ENCODE measurements around the gene ZRANB3. TPM values are rescaled to one million over a fixed set of nuclear protein-coding genes. Genes with fewer than 3 reads are reported as not detected.

Gene ZRANB3
- polyA plus RNA-seq, 5 donors, result 6.4 to 14.0 (median 10.3) TPM

DNA sequence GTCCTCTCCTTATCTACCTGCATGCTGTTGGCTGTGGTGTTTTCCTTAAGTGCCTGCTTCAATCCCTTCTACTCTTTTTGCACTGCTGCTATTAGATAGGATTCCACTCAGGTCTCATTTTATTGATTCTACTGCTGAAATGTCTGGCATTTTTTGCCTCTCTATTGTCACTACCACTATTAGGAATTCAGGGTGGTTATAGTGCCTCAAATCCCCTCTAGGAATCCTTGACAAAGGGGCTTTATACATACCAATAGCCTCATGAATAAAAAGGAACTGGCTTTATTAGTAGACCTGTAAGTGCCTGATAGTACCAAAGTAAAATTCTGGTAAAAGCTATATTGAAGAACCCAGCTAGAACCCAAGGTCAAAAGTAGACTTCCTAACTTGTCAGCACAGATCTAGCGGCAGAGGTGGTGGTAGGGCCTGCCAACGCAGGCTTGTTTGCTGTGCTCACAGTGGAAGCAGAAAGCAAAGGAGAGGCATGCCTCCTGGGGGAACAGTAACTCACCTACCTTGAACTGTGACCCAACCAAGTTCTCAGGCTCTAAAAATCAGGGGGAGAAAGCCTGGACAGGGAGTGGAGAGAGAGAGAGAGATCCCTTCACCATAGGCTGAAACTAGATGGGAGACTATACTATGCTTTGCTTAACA, 278.1 kb downstream of the ZRANB3 start:
- no peak for DNase-seq

DNA sequence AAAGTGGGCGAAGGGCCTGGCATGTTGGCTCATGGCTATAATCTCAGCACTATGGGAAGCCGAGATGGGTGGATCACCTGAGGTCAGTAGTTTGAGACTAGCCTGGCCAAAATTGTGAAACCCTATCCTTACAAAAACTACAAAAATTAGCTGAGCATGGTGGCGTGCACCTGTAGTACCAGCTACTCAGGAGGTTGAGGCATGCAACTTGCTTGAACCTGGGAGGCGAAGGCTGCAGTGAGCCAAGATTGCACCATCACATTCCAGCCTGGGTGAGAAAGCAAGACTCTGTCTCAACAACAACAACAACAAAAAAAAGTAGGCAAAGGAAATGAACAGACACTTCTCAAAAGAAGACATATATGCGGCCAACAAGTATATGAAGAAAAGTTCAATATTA, 282.4 kb downstream of the ZRANB3 start:
- no peak for DNase-seq

DNA sequence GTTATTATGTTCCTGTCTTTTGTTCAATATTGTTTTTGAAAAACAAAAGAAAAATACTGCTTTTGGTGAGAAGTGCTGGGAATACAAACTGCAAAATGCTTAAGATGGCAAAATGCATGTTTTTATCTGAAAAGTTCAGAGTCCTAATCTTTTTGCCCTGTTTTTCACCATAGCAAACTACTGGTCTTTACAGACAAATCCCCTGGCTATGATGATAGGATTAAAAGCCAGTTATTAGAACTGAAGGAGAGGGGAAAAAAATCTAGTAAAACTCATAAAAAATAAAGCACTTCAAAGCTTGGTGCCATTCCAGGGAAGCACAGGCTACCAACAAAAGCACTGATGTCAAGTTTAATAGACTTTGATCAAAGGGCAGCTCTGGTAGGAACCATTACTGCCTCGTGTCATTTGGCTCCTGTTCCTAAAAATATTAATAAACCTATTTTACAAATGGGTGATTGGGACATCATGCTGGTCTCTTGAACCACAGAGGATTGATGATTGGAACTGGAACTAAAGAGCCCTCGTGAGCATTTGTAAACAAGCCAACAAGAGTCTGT, 284.2 kb downstream of the ZRANB3 start:
- no peak for DNase-seq

DNA sequence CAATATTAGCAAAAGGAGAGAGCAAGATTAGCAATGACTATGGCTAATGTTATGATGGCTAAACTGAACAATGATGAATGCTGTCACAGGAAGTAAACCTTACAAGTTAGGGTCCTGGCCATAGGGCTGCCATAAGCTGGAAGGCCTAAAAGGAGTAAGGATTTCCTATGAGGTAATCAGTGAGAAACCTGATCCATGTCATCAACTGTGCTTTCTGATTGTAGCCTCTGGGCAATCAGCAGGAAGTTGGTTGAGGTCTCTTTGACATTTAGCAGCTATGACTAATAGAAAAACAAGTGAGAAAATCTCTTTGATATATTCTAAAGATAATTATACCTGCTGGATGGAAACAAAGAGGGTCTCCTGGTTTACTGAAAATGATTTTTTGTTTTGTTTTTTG, 285.9 kb downstream of the ZRANB3 start:
- DNase-seq, result no peak

DNA sequence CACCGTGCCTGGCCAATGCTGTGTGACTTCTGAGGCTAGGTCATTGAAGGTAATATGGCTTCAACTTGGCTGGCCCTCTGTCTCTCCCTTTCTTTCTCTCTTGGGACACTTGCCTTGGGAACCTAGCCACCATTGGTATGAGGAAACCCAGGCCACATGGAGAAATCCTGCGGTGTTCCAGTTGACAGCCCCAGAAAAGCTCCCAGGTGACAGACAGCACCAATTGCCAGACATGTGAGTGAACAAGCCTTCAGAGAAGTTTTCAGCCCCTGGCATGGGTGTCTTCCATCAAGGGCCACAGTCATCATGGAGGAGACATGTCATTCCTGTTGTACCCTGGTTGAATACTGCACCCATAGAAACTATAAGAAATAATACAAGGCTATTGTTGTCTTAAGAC, 292.4 kb downstream of the ZRANB3 start:
- DNase-seq, result no peak

DNA sequence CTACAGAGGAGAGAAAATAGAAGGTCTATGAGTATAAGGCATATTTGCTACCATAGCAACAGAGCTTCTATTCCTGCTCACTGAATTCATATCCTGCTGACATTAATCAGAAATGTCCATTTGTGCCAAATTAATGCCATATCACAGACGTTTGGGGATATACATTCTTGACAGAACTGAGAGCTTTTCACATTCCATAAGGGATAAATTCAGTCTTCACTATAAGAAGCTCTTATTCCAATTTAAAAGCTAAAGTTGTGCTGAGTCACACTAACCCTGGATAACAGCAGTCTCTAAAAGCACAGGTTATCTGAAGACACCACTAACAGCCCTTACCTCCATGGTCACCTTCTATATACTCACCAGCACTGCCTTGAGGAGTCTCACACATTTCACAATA, 300.9 kb downstream of the ZRANB3 start:
- no peak for DNase-seq

DNA sequence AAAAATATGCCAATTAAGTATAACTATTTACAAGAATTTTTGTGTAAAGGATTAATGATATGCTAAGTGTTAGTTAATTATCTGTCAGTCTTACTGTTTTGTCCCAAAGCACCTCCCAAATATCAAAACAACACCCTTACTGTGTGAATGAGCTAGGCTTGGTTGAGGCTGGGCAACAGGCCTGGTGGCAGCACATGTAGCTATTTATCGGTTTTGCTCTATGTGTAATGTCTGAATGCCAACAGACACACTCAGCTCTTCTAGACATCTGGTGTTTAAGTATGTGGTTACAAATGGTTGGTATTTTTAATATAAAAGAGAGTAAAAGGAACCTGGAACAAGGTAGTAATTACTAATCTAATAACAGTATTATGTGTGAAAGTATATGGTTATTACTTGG, 303.6 kb downstream of the ZRANB3 start:
- no peak for DNase-seq

DNA sequence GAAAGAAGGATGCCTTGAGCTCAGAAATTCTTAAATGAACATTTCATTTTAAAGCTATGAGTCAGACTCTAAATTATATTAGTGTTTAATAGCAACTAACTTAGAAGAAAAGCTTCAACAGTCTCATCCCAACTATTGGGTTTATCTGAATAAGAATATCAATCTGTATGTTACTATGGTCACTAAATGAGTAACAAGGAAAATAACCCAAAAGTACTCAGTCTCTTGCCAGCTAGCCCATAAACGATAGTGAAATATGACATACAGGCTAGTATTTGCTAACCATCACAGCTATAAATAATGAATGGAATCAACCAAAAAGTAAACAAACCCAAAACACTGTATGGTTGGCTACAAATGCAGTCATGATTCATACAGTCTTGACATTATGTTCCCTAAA, 304.1 kb downstream of the ZRANB3 start:
- DNase-seq, result no peak

DNA sequence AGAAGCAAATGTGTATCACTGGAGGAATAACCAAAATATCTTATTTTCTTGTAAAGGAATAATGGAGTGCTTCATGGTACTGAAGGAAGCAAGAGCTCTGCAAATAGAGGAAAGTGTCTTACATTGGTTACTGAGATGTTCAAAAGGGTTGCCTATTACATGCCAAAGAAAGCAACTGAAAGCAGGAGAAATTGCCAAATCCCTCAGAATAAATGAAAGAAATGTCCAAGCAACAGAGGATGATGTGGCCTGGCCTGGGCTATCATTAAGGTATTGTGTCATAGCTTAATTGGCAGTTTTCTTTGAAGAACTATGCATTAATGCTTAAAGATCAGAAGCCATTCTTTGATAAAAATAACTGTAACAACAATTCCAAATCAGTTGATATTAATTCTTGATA, 305.2 kb downstream of the ZRANB3 start:
- DNase-seq, result no peak

DNA sequence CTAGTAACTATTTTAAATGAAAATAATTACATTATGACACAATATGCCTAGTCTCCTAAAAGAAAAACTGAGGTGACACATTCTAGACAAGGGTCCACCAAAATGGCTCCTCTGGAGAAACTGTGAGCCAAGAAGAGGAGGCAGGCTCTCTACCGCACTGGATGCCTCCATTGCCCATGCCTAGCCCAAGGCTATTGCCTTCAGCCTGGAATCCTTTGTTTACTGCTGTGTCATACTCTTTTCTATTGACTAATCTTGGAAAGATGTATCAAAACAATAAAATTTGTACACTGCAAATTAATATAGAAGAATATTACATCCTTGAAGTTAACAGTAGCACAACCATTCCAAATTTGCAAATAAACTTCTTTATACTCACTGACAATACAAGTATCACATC, 311.8 kb downstream of the ZRANB3 start:
- no peak for DNase-seq

DNA sequence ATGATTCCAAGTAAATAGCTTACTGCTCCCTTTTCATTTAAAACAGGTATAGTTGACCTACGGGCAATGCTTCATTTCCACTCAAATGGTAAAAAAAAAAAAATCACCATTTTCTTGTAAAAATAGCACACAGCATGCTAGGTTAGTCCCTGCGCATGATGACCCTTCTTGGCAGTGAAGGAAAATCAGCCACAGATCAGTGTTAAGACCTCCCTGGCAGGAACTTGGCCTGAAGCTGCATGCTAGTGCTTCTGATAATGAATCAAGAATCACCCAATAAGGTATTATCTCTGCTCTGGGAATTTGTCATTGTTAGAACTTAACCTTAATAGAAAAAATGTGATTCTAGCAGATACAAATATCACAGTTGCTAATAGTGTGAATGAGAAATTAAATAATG, 312.6 kb downstream of the ZRANB3 start:
- DNase-seq, result no peak

DNA sequence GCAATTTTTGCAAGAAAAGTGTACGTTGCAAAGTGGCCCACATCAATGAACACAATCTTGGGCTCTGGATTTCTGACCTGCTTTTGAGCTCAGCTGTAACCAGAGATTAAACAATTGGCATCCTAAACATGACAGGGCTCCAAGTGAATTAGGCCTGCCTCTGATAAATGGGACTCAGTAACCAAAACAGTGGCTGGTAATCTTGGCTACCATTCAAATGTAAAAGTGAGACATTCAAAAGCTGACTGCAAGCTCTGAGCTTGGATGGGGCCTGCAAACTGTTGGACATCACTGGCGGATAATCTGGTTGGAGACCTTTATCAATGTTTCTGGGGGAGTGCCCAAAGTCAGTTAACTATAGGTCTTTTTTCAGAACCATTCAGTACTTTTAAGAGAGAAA, 318.3 kb downstream of the ZRANB3 start:
- no peak for DNase-seq

DNA sequence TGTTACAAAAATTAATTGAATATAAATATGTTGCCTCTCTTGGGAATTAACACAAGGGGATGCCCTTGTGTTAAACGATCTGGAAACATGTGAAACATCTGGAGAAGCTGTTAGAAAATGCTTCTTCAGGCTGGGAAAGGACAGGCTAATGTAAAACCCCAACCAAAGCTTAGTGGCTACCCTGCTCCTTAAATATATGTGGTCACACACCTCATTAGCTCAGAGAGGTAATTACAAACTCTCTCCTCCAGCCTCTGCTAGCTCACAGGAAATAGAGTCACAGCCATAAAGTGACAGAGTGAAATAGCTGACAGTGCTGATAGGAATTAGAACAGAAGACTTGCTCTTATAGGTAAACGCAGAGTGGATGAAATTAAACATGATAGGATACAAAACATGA, 323.0 kb downstream of the ZRANB3 start:
- no peak for DNase-seq

DNA sequence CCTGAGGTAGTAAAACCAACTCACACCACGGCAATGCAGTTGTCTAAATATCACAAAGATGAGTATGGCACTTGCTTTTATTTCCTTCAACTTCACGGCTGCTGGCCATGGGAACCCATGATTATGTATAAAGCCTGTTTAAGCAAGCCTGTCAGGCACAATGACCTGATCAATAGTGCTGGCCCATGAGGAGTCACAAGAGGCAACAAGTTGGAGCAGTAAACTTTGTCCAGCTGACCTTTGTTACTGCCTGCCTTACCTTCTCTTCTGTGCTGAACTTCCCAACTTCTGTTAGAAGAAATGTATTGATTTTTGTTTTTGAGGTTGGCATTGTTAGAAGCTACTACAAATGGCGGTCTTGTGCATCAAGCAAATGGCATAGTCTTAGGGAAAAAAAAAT, 327.1 kb downstream of the ZRANB3 start:
- DNase-seq, result no peak

DNA sequence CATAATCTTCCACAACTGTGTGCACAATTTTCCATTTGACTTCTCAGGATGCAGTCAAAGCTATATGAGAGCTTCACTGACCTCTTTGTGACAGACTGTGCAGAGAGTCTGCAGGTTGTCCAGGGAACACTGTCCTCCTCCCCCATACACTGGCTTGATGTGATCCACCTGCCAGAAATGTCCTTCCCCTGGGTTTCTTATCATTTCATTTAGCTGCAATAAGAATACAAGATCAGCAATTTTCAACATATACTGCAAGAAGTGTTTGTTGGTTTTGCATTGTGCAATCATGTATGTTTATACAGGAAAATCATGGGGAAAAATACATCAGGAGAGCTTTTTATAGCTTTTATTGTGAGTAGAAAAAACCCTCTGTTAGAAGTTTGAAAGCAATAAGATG, 328.3 kb downstream of the ZRANB3 start:
- DNase-seq, result peak; percentile 34 to 42

DNA sequence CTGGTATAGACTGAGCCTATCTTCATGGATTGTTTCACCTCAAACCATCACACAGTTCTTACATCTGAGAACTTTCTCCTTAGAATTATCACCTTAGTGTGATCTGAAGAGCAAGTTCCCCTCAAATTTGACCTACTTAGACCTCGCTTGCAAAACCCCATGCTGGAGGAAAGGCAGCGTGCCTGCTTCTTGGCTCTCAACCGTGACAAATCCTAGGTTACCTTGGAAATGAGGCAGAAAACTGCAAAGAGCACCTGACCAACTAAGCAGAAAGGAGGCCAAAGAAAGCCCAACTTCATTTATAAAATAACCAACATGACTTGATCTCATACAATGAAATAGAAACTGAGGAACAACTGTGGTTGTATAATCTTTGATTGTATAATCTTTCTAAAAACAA, 332.5 kb downstream of the ZRANB3 start:
- no peak for DNase-seq

DNA sequence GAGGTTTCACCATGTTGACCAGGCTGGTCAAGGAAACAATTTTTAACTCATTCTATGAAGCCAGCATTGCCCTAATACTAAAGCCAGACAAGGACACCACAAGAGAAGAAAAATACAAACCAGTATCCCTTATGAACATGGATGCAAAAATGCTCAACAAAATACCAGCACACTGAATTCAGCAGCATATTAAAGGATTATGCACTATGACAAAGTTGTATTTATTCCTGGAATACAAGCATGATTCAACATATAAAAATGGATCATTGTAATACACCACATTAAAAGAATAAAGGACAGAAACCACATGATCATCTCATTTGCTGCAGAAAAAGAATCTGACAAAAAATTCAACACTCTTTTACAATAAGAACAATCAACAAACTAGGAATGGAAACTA, 340.2 kb downstream of the ZRANB3 start:
- no peak for DNase-seq

DNA sequence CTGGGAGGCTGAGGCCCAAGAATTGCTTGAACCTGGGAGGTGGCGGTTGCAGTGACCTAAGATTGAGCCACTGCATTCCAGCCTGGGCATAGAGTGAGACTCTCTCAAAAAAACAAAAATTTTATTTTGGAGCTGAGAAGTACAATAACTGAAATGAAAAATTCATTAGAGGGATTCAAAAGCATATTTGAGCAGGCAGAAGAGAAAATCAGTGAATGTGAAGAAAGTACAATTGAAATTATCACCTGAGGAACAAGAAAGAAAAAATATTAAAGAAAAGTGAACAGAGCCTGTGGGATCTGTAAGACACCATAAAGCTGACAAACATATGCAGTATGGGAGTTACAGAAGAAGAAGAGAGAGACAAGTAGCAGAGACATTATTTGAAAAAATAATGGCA, 341.9 kb downstream of the ZRANB3 start:
- DNase-seq, result no peak

DNA sequence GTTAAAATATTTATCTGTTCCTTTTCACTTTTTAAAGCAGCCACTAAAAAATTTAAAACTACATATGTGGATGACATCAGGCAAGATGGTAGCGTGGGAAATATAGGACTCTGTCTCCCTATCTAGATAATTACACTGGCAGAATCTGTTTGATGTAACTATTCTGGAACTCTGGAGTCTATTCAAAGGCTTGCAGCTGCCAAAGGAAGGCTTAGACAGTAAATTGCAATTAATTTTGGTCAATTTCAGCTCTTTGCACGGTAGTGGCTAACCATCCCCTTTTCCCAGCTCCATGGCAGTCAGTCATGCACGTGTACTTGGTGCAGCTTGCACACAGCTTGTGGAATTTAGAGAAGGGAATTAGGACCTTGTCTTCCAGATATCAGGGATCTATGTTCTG, 343.7 kb downstream of the ZRANB3 start:
- no peak for DNase-seq

DNA sequence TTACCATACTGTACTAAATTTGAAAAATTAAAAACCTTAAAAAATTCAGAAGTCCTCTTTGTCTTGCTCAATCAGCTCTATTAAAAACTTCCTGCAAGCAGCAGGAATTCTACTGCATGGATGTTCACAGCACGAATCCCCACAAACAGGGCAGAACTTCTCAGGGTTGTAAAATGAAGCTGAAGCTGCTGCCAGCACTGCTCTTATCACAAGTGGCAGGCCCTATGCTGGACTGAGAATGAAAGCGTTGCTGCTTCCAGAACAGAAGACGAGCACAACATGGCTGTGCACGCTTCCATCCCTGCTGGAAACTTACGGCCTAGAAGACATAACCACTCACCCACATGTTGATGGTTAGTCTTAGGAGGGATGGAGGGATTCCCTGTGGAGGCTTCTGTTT, 345.0 kb downstream of the ZRANB3 start:
- no peak for DNase-seq

DNA sequence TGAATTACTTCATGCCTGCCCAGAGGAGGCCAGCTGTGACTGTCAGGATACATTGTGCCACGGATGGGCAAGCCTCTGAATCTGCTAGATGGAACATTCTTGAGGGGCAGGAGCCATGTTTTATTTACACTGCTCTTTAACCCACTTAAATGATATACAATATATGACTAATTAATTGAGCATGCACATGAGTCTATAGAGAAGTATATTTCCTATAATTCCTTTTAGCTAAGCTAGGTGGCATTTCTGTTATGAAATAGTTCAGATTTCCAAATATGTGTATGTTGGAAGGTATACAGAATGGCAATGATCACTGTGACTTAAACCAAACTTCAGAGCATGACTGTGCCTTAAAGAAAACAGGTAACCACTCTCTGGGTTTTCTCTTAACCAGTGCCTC, 347.2 kb downstream of the ZRANB3 start:
- DNase-seq, result no peak

DNA sequence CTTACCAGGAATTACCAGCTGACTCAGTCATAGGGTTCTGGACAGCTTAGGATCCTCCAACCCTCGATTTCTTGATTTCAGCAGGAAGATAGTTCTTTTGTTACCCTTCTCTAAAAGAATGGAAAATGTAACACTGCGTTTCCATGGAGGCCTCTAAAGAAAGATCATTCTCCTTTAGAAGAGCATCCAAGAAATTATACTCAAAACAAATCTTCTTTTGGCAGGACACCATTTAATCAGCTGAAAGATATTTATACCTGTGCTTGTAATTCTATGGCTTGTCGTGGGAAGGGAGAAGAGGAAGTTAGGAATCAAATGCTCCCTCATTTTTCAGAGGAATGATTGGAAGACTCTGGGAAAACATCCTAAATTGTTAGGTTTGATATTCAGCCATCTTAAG, 348.4 kb downstream of the ZRANB3 start:
- DNase-seq, result no peak

DNA sequence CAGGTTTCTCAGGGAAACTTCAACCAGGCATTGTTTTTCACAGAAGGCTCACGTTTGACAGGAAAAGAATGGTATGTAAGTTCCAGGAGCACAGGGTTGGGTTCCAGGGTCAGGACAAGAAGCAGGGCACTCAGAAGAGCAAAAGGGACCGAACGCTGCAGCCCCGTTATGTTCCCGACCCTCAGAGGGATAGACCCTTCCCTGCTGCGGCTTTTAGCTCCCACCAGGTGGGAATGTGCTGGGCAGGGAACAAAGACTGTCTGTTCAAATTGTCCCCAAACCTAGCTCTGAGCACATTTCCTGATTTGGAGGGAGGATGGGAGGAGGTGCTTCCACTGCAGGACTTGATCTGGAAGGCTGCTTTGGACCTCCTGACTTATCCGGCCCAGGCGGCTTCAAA, 348.8 kb downstream of the ZRANB3 start:
- no peak for DNase-seq

DNA sequence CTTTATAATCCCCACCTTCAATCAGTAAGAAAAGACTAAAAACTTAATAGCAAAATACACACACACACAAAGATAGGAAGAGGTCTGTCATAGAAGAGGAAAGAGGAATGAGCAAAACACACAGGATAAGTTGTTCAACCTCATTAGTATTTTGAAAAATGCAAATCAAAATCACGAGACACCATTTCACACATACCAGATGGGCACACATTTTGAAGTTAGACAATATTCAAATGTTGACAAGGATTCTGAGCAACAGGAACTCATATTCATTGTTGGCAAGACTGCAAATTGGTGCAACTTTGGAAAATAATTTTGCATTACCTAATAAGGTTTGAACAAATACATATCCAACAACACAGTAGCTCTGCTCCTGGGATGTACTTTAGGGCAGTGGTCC, 351.3 kb downstream of the ZRANB3 start:
- DNase-seq, result no peak

Data from right lung (tissue), 5 donors.